ENCODE measurements around the gene STK11IP.

DNA sequence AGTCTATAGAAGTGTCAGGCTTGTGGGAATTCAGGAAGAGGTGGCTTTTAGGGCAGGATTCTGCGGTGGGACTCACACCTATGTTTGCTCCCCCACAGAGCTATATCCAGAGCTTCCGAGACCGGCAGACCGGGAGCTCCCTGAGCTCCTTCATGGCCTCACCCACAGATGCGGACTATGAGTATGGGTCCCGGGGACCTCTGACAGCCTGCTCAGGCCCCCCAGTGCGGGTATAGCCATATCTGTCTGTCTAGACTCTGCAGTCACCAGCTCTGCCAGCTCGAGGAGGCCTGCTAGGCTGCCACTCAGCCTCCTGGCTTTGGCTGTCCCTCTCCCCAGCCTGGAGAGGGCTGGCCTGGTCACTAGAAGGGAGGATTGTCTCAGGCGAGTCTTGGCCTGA is 48.0 kb upstream of the STK11IP start:
- no peak for TF ChIP-seq POLR2A (IDR thresholded peaks at IDR 0.05; ENCODE audit: low read depth)
- TF ChIP-seq POLR2AphosphoS5 (IDR thresholded peaks at IDR 0.05), result no peak
